ENCODE data around the gene MUC3A. TPM values are rescaled to one million over a fixed set of nuclear protein-coding genes. Genes with fewer than 3 reads are reported as not detected.
A peak's percentile ranks its signal among the peaks of the same experiment; 100 is the strongest.

The MUC3A gene
- total RNA-seq, 2 donors from 2014 or later = 28.8 to 46.0 TPM

DNA sequence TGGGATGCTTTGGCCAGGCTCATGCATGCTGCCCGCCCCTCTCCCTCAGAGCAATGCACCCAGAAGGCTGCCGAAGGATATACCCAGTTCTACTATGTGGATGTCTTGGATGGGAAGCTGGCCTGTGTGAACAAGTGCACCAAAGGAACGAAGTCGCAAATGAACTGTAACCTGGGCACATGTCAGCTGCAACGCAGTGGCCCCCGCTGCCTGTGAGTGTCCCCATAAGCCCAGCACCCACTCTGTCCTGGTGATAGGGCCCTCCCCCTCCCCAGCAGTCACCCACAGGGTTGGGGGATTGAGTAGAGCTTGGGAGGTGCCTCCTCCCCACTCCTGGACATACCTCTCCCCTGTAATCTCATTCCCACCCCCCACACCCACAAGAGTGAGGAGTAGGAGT is 63.6 kb downstream of the MUC3A start:
- 90% methylated on average over 6 of the region's 6 CpGs for whole genome bisulfite sequencing
- Histone ChIP-seq H3K9me3 (no peaks in the 10 kb centered on the region), H3K36me3 (no peaks in the 10 kb centered on the region), H3K27me3 (replicated peaks; ENCODE audit: insufficient read depth) (no peaks in the 10 kb centered on the region), H3K4me1 (replicated peaks) (no peaks in the 10 kb centered on the region), H3K27ac (no peak overlapping the region), H3K4me3 (no peak overlapping the region)
- TF ChIP-seq POLR2A (IDR thresholded peaks at IDR 0.05) = no peak
- TF ChIP-seq, protein P1, sequence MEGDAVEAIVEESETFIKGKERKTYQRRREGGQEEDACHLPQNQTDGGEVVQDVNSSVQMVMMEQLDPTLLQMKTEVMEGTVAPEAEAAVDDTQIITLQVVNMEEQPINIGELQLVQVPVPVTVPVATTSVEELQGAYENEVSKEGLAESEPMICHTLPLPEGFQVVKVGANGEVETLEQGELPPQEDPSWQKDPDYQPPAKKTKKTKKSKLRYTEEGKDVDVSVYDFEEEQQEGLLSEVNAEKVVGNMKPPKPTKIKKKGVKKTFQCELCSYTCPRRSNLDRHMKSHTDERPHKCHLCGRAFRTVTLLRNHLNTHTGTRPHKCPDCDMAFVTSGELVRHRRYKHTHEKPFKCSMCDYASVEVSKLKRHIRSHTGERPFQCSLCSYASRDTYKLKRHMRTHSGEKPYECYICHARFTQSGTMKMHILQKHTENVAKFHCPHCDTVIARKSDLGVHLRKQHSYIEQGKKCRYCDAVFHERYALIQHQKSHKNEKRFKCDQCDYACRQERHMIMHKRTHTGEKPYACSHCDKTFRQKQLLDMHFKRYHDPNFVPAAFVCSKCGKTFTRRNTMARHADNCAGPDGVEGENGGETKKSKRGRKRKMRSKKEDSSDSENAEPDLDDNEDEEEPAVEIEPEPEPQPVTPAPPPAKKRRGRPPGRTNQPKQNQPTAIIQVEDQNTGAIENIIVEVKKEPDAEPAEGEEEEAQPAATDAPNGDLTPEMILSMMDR (IDR thresholded peaks at IDR 0.05) = no peak
- TF ChIP-seq POLR2AphosphoS5 (IDR thresholded peaks at IDR 0.05) = no peak
- intact Hi-C loops (cut with DNase I) = no loop called here
- no peak for DNase-seq (ENCODE audit: low spot score)

DNA sequence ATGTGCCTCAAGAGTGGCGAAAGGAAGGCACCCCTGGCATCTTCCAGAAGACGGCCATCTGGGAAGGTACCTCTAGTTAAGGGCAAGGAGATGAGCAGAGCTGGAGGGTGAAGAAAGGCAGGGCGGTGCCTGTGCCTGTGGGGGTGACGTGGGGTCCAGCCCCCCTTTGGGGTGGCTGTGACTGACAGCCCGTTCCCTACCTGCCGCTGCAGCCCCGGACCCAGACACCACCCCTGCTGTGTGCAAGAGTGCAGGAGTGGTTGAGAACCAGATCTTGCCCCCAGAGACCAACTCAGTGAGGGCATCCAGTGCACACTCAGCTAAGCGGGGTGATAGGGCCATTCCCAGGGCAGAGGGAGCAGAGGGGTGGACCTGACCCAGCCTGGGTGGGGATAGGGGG is 66.3 kb downstream of the MUC3A start:
- Histone ChIP-seq H3K36me3 (no peaks in the 10 kb centered on the region), H3K4me3 (no peak overlapping the region), H3K9me3 (no peaks in the 10 kb centered on the region), H3K27ac (no peak overlapping the region), H3K4me1 (replicated peaks) (no peaks in the 10 kb centered on the region), H3K27me3 (replicated peaks; ENCODE audit: insufficient read depth) (no peaks in the 10 kb centered on the region)
- no peak for DNase-seq (ENCODE audit: low spot score)
- WGBS = 97% methylated on average over 8 of the region's 8 CpGs
- intact Hi-C loops (cut with DNase I) = no loop called here
- TF ChIP-seq POLR2AphosphoS5 (IDR thresholded peaks at IDR 0.05) (no peak), POLR2A (IDR thresholded peaks at IDR 0.05) (no peak)
- TF ChIP-seq, protein P1 (IDR thresholded peaks at IDR 0.05) = no peak

DNA sequence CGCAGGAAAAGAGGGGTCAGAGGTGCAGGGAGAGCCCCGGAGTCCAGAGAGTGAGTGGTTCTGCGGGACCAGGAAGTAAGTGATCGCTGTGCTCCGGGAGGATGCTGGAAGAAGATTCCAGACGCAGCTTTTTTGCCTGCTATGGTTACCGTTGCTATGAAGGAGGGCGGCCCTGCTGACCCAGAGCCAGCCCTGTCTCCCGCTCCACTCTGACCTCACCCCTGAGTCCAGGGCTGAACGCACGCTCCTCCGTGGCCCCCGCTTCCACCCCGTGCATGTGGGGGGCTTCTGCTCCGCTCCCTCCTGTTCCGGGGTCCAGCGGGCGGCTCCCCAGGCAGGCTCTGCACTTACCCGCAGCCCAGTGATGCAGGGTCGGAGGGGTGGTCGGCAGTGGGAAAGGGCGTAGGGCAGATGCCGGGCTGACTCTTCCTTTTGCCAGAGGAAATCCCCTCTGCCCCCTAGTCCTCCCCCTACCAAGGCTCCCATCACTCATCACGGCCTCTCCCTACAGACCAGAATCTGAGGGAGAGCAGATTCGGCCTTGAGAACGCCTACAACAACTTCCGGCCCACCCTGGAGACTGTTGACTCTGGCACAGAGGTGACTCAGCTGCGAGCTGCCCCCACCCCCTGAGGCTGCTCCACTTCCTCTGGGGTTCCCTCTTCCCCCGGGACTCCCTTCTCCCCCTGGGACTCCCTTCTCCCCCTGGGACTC is 67.9 kb downstream of the MUC3A start:
- intact Hi-C loops (cut with DNase I) = no loop called here
- TF ChIP-seq POLR2A (IDR thresholded peaks at IDR 0.05) (no peak), POLR2AphosphoS5 (IDR thresholded peaks at IDR 0.05) (no peak)
- TF ChIP-seq, protein P1 (IDR thresholded peaks at IDR 0.05) = no peak
- WGBS = 4% methylated on average over 29 of the region's 29 CpGs
- Histone ChIP-seq H3K36me3 (no peaks in the 10 kb centered on the region), H3K4me1 (replicated peaks) (no peaks in the 10 kb centered on the region), H3K27ac (no peak overlapping the region), H3K4me3 (peak overlapping the region; percentile 14 to 18), H3K27me3 (replicated peaks; ENCODE audit: insufficient read depth) (no peaks in the 10 kb centered on the region), H3K9me3 (no peaks in the 10 kb centered on the region)
- peak; percentile 27 for DNase-seq (ENCODE audit: low spot score)

Small RNA genes lying within 50 kb of the gene (small RNA-seq; reads per million reads assigned to genes)
- gene RN7SL549P (0 reads per million in 2 donors), gene RPS29P15 (0 reads per million in 2 donors)

Other genes starting within 250 kb of the MUC3A start
- 10 to 100 TPM; 41.4 to 45.2 TPM for gene POP7, start 243.4 kb upstream of the MUC3A start, total RNA-seq
- 1 to 10 TPM in 1 of 2 donors, not detected in 1; 1.6 TPM for gene EPO, start 229.1 kb upstream of the MUC3A start, total RNA-seq
- under 1 TPM in 1 of 2 donors, not detected in 1; 0.17 TPM for gene ZAN, start 215.9 kb upstream of the MUC3A start, total RNA-seq
- 10 to 100 TPM; 78.6 to 80.8 TPM for gene EPHB4, start 122.0 kb upstream of the MUC3A start, total RNA-seq
- 10 to 100 TPM; 22.0 to 29.4 TPM for gene SLC12A9, start 96.8 kb upstream of the MUC3A start, total RNA-seq
- gene TRIP6, start 82.1 kb upstream of the MUC3A start, total RNA-seq = 100 to 1,000 TPM in 1 of 2 donors, 10 to 100 TPM in 1; 65.9 to 113 TPM
- gene SRRT, start 74.4 kb upstream of the MUC3A start, total RNA-seq = 100 to 1,000 TPM; 105 to 182 TPM
- gene UFSP1, start 59.8 kb upstream of the MUC3A start, total RNA-seq = 1 to 10 TPM; 6.4 to 8.4 TPM
- 10 to 100 TPM in 1 of 2 donors, 1 to 10 TPM in 1; 6.6 to 17.5 TPM for gene ACHE, start 53.6 kb upstream of the MUC3A start, total RNA-seq
- 10 to 100 TPM in 1 of 2 donors, 1 to 10 TPM in 1; 4.0 to 20.9 TPM for gene MUC12, start 20.0 kb downstream of the MUC3A start, total RNA-seq
- under 1 TPM in 1 of 2 donors, not detected in 1; 0.23 TPM for gene MUC17, start 70.5 kb downstream of the MUC3A start, total RNA-seq
- 10 to 100 TPM; 32.0 to 36.1 TPM for gene TRIM56, start 135.9 kb downstream of the MUC3A start, total RNA-seq
- gene SERPINE1, start 177.6 kb downstream of the MUC3A start, total RNA-seq = 10 to 100 TPM in 1 of 2 donors, 1 to 10 TPM in 1; 3.7 to 24.4 TPM
- 10 to 100 TPM; 47.2 to 90.0 TPM for gene AP1S1, start 204.9 kb downstream of the MUC3A start, total RNA-seq
- under 1 TPM; 0.14 to 0.68 TPM for gene VGF, start 216.0 kb downstream of the MUC3A start, total RNA-seq
- not detected for gene NAT16, start 230.8 kb downstream of the MUC3A start, total RNA-seq

Data from prostate gland (tissue), 2 donors.